GM12865 (cell line): ENCODE data around the gene ELOVL5.

Source experiments
- DNase-seq: peaks from one replicate; pipeline ENCODE4 v3.0.0; 2010; ENCODE audit warnings: low read depth
- H3K4me3 ChIP-seq: 2 replicates; pipeline ENCODE4 v1.5.1; 2011; ENCODE audit warnings: mild to moderate bottlenecking, low read depth, low read length, control low read depth
- CTCF ChIP-seq: IDR thresholded peaks from 2 replicates; pipeline ENCODE4 v1.5.1; 2011; ENCODE audit warnings: low read length, control low read depth, low read depth, inconsistent platforms; ENCODE audit not compliant: insufficient read depth; ENCODE audit errors: missing control alignments

ELOVL5 gene

DNA sequence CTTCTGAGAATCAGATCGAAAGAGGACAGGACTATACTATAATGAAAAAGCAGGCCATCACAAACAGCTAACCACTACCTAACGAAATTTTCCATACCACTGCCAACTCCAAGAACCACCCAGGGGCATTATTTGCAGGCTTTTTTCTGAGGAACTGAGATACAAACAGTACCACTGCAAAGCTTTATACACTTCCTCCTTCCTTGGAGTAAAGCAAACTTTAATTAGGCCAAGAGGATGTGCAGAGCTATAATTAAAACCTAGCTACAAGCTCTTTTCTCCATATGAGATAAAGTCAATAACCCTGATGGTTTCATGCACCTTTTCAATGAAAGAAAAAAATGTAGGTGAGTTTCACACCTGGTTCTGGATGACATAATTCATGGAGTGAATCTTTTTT is 68.5 kb downstream of the ELOVL5 start:
- no peak for TF ChIP-seq CTCF
- DNase-seq: no peak

DNA sequence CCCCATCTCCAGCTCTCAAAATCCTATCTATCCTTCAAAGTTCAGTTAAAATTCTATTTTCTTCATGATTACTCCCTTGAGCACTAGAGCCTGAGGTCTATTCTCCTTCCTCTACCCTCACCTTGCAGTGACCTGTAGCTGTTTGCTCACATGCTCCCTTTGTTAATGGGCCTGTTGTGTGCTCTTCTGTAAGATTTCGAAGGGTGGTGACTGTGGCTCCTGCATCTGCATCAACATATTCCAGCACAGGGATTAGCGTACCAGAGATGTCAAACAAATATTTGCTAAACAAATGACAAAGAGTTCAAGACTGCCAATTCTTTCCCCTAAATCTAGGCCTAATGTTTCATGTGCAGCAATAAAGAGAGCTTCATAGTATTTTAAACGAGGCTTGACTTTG is 69.5 kb downstream of the ELOVL5 start:
- H3K4me3 ChIP-seq: no peak overlapping the region
- TF ChIP-seq CTCF: no peak
- no peak for DNase-seq

More for the DNA sequence above, 68.5 kb downstream of the ELOVL5 start:
- no peak overlapping the region for H3K4me3 ChIP-seq

- H3K4me3 ChIP-seq: no peak overlapping the region
- no peak for DNase-seq
- no peak for TF ChIP-seq CTCF
Measured at GRCh38 chr6:53273370-53273769, 75.4 kb downstream of the ELOVL5 start.

- TF ChIP-seq CTCF: no peak
- no peak overlapping the region for H3K4me3 ChIP-seq
- DNase-seq: no peak
Measured at GRCh38 chr6:53269827-53270226, 78.9 kb downstream of the ELOVL5 start.

- no peak for TF ChIP-seq CTCF
- H3K4me3 ChIP-seq: no peak overlapping the region
- DNase-seq: no peak
Measured at GRCh38 chr6:53268858-53269608, 79.7 kb downstream of the ELOVL5 start.

DNA sequence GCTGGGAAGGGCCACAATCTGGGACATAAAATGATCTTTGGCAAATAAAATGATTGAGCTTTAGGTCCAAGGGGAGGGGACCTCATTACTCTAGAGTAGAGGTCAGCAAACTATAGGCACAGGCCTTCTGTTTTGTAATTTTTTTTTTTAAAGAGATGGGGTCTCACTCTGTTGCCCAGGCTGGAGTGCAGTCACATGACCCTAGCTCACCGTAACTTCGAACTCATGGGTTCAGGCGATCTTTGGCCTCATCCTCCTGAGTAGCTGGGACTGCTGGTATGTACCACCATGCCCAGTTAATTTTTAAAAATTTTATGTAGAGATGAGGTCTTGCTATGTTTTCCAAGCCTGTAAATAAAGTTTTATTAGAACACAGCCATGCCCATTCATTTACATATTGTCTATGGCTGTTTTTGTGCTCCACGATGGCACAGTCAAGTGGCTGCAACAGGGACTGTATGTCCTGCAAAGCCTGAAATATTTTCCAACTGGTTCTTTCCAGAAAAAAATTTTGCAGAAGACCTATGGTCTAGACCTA is 82.1 kb downstream of the ELOVL5 start:
- H3K4me3 ChIP-seq: no peak overlapping the region
- TF ChIP-seq CTCF: no peak
- DNase-seq: no peak
